HG02973 (cell line): Measurements from ENCODE around the gene PPP2R2D.
"Not testable (repeated sequence)": the region's sequence is repeated elsewhere in the genome, so short reads cannot be mapped to it uniquely, and the experiment has no call there.

Experiments used
- ATAC-seq: cut with Tn5 transposase; IDR thresholded peaks from one replicate; pipeline ENCODE4 v1.9.1; 2021; ENCODE audit warnings: moderate library complexity; ENCODE audit not compliant: unreplicated experiment

The PPP2R2D gene

DNA sequence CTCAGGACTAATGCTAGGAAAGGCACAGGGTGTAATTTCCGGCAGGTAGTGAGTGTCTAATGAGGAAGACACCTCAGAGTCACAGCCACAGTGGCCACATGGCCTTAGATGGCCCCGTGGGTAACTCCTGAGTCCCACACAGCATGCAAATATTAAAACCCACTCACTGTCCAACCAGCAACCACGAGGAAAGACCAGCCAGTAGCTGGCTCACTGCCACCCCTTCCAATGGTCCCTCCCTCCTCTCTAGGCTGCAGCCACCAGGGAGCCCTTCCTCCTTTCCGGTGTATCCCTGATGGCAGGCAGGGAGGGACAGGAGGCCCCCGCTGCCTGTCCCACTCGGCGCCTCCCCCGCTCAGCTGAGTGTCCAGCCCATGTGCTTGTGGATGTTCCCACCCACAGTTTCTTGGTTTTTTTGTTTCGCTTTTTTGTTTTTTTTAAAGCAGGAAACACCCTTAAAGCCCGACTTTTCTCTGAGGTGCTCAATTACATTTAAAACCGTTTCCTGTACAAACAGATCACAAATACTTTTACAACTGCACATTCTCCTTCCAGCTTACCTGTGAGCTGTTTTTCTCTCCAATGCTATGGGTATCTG, 71.8 kb downstream of the PPP2R2D start:
- ATAC-seq = no peak

GRCh38 chr10:131973160-131973951, 72.5 kb downstream of the PPP2R2D start:
- ATAC-seq = no peak

DNA sequence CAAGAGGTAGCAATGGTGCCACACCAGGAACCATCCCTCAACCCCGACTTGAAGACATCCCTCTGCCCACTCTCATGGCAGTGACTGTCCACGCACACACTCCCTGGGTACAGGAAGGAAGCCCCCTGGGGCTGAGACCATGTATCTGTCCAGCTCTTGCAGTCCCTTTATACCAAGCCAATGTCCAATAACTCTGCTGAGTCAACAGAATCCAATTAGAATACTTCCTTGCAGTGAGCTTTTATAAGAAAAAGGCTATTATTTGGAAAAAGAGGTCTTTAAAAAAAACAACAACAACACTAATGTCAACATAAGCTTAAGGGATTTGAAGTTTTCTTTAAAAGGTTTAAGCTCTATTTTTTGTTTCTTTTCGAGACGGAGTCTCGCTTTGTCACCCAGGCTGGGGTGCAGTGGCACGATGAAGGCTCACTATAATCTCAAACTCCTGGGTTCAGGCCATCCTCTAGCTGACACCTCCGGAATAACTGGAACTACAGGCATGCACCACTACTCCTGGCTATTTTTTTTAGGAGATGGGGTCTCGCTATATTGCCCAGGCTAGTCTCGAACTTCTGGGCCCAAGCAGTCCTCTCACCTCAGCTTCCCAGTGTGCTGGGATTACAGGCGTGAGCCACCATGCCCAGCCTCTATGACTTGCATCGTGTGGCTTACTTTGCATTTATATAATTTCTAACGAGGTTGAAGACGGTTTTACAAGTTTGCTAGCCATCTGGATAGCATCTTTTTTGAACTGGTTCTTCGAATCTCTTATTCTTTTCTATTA, 73.4 kb downstream of the PPP2R2D start:
- ATAC-seq = no peak

DNA sequence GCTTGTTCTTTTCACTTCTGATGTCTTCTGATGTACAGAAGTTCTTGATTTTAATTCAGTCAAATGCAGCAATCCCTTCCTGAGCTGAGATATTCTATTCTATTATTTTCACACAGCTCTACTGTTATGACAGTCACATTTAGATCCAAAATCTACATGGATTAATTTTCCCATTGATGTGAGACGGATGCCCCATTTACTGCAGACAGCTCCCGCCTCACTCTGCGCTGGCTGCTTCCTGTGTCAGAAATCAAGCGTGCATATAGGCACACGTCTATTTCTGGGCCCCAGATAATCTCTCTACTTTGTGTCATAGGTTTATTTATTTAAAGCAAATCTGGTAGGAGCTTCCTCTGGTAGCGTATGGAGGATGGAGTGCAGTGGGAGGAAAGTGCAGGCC, 74.2 kb downstream of the PPP2R2D start:
- ATAC-seq = no peak

DNA sequence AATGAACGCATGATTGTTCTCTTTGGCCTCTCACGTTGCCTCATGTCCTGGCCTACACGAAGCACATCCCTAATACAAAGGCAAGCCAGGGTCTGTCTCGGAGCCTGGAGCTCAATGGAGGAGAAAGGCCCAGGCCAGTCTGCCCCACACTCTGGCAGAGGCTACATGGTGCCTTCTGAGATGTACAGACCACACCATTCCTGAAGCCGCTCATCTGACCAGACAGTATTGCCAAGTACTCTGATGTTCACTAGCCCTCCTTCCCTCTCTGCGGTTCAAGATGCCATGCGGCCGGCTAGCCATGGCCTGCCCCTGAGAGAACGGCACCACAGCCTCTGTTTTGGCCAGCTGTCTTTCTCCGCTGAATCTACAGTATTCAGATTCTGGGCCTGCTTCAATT, 75.0 kb downstream of the PPP2R2D start:
- ATAC-seq = no peak

DNA sequence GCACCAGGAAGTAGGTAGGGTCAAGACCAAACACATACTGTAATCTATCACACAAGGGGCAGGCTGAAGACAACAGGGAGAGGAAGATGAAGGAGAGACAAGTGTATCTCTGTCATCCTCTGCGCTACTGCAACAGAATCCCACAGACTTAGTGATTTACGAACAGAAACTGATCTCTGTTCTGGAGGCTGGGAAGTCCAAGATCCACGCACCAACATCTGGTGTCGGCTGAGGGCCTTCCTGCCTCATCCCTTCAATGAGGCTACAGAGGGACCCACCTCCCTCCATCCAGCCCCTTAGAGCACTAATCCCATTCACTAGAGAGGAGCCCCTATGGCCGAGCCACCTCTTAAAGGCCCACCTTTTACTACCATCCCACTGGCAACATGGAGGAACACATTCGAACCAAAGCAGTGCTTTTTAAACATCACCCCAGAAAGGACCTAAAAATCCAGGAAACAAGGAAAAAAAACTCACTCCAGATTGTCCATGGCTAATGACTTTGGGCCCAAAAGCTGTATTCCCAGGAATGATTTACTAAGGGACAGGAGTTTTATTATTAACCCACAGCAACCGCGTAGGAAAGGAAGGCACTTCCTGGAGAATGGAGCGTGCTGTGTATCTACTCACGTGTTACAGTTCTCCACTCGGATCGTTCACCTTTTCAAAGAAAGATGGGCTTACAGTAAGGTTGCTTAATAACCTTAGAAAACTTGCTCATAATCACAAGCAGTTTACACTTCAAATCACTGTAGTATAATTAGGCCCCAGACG, 76.7 kb downstream of the PPP2R2D start:
- no peak for ATAC-seq

GRCh38 chr10:131978366-131978765, 77.6 kb downstream of the PPP2R2D start:
- no peak for ATAC-seq

- ATAC-seq = no peak
Measured at GRCh38 chr10:131978851-131979250, 78.0 kb downstream of the PPP2R2D start.

DNA sequence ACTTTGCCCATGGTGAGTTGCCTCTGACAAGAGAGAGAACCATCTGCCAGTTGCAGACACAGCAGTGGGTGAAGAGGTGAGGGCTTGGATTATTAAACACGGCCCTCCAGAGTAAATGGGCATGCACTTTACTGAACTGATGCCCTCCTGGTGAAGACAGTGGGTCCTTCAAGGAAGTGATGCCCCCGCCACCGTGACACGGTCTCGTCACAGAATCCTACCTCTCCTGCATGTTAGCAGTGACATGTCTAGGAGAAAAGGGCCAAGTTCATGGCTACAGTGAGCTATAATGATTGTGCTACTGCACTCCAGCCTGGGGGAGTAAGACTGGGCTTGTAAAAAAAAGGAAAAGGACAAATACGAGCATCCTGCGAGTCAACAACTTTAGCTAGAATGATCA, 78.5 kb downstream of the PPP2R2D start:
- no peak for ATAC-seq

DNA sequence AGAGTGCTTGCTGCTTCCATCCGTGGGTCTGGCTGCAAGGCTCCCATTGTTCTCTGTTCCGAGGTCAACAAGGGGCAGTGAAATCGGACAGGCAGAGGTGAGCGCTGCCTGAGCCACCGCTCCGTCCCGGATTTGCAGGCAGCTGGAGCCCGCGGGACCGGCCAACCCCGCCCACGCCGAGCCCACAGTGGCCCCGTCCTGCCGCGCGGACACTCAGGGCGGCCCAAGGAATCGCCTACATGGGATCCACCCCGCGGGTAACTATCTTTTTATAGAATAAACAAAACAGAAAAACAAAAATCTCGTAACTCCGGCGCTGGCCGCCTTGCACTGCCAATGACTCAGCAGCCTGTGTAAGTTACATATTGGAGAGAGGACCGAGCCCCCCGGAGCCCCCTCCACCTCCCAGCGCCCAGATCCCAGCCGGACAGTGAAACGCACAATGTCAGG, 79.0 kb downstream of the PPP2R2D start:
- ATAC-seq = no peak

DNA sequence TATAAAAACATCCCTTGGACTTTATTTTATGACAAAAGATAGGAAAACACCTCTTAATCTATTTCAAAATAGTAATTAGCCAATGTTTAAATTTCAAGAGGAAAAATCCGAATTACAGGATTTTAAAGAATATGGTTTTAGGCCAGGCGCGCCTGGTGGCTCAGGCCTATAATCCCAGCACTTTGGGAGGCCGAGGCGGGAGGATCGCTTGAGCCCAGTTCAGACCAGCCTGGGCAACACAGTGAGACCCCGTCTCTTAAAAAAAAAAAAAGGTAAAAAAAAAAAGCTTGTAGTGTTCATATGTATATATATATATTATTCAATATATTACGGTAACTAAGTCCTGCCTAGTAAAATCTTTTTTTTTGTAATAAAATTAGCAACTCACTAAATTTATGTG, 79.5 kb downstream of the PPP2R2D start:
- no peak for ATAC-seq

DNA sequence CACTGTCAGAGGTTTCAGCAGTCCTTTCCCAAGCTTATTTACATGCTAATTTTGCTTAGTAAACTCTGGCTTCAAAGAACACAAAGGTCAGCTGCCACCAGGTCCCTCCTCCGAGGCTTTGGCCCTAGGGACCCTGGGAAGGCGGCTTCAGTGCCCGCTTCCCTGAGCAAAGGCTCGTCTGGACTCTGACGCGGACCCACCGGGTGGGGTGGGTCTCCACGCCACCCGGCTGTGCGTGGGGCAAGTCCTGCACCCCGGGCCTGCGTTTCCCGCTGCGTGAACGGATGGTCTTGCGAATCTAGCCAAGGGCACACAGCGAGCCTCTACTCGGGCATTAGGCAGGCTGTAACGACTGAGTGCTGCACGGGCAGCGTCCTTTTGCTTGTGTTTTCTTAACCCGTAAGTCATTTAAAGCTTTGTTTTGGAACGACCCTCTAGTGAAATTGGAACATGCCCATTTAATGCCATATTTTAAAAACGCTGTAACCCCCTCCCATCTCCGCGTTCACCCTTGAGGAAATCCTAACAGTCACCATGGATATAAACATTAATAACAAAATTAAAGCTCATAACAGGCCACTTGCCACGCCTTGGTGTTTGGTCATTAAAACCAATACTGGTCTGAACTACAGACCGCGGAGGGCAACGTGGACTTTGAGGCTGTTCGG, 80.1 kb downstream of the PPP2R2D start:
- no peak for ATAC-seq

- peak; percentile 87 for ATAC-seq
Measured at GRCh38 chr10:131981429-131982184, 80.8 kb downstream of the PPP2R2D start, which contains the start of gene BNIP3. TSS of gene BNIP3 (minus strand) at chr10:131981923. CDS start at chr10:131981806, 117 bp downstream.

DNA sequence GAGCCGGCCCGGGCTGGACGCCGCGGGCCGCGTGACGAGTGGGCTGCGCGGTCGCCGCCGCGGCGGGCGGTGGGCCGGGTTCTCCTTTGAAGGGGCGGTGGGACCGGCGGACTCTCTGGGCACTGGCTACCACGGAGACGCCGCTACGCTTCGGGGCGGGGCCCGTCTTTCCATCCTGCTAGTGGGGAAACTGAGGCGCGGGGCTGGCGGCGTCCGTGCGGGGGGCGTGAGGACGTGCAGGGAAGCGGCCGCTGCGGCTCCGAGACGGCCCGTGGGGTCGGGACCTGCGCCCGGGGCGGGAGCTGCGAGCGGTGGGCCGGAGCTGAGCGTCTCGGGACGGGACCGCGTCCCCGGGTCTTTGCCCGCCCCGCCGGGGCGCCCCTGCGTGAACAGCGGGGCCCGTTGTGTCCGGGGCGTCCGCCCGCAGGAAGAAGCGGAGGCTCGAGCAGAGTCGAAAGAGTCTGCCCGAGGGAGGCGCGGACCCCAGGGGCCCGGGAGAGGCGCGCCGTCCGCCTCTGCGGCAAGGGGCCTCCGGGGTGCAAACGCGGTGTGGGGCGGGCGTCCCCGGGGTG, 81.5 kb downstream of the PPP2R2D start:
- peak; percentile 21 for ATAC-seq

- ATAC-seq = no peak
Measured at GRCh38 chr10:131982796-131983195, 82.0 kb downstream of the PPP2R2D start.

GRCh38 chr10:131983780-131984179, 83.0 kb downstream of the PPP2R2D start:
- ATAC-seq = no peak

DNA sequence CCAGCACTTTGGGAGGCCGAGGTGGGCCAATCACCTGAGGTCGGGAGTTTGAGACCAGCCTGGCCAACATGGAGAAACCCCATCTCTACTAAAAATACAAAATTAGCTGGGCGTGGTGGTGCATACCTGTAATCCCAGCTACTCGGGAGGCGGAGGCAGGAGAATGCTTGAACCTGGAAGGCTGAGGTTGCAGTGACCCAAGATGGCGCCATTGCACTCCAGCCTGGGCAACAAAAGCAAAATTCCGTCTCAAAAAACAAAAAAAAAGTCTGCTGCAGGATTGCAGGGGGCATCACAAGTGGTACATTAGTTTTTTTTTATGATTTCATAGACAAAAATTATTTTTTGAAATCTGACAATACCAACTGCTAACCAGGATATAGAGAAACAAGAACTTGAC, 86.0 kb downstream of the PPP2R2D start:
- ATAC-seq = not testable (repeated sequence)

GRCh38 chr10:131987301-131987700, 86.5 kb downstream of the PPP2R2D start:
- ATAC-seq = not testable (repeated sequence)

- not testable (repeated sequence) for ATAC-seq
Measured at GRCh38 chr10:131987786-131988185, 87.0 kb downstream of the PPP2R2D start.
